Spinal cord (tissue), 10 donors: Measurements from ENCODE around the gene ABCB4. TPM values are rescaled to one million over a fixed set of nuclear protein-coding genes. Genes with fewer than 3 reads are reported as not detected.
"Not testable (repeated sequence)": the region's sequence is repeated elsewhere in the genome, so short reads cannot be mapped to it uniquely, and the experiment has no call there.

Experiments
- DNase-seq, 6 donors: peaks; one replicate each; pipeline versions ENCODE4 v3.0.0 to v3.0.0-alpha.2; 2013 to 2015; ENCODE audit warnings: low spot score in 6 of 6, low read depth in 4 of 6
- H3K27ac ChIP-seq: one replicate; pipeline ENCODE4 v1.5.1; 2013; ENCODE audit warnings: low read depth, low read length, control low read depth
- H3K27me3 ChIP-seq: one replicate; pipeline ENCODE4 v1.6.1; 2013; ENCODE audit warnings: low read length; ENCODE audit not compliant: control insufficient read depth, insufficient read depth
- H3K36me3 ChIP-seq: one replicate; pipeline ENCODE4 v1.6.1; 2013; ENCODE audit warnings: low read length; ENCODE audit not compliant: control insufficient read depth, insufficient read depth
- H3K4me1 ChIP-seq: one replicate; pipeline ENCODE4 v1.6.1; 2013; ENCODE audit warnings: low read length; ENCODE audit not compliant: control insufficient read depth, insufficient read depth
- H3K4me3 ChIP-seq: one replicate; pipeline ENCODE4 v1.5.1; 2013; ENCODE audit warnings: low read depth, low read length, control low read depth
- H3K9me3 ChIP-seq: one replicate; pipeline ENCODE4 v1.6.1; 2013; ENCODE audit warnings: low read length; ENCODE audit not compliant: control insufficient read depth, insufficient read depth
- WGBS: methylation state at CpG from one replicate; pipeline ENCODE4 v1.1.5; 2013; ENCODE audit warnings: missing lambda C conversion rate; ENCODE audit not compliant: insufficient coverage; 5-methylcytosine and 5-hydroxymethylcytosine counted together
- polyA plus RNA-seq, 2 donors: library from polyadenylated mRNA; unstranded; fragments of 120-200 nt; gene quantifications; one replicate each; pipeline ENCODE4 v1.2.1, GENCODE V29; 2013; ENCODE audit not compliant: insufficient read length in 2 of 2
- total RNA-seq, 2 donors: library from RNA; depleted of rRNA in 1 of 2; stranded (reverse); fragments of 120-200 nt in 1 of 2; fragments of >200 nt in 1 of 2; gene quantifications; one replicate each; pipeline versions ENCODE4 v1.2.3 to v1.2.4, GENCODE V29; 2013 to 2014
- donor health status: healthy.

The ABCB4 gene
- total and polyA plus RNA-seq, 4 donors, result 1.4 to 2.7 (median 1.9) TPM

GRCh38 chr7:87482115-87482514, 6.6 kb upstream of the ABCB4 start:
- WGBS, result no CpG with 5 or more reads among the region's 3 CpGs
- Histone ChIP-seq H3K36me3 (no peaks in the 10 kb centered on the region), H3K4me1 (no peaks in the 10 kb centered on the region), H3K4me3 (no peak overlapping the region), H3K27me3 (no peaks in the 10 kb centered on the region), H3K27ac (no peak overlapping the region), H3K9me3 (no peaks in the 10 kb centered on the region)
- no peak for DNase-seq

DNA sequence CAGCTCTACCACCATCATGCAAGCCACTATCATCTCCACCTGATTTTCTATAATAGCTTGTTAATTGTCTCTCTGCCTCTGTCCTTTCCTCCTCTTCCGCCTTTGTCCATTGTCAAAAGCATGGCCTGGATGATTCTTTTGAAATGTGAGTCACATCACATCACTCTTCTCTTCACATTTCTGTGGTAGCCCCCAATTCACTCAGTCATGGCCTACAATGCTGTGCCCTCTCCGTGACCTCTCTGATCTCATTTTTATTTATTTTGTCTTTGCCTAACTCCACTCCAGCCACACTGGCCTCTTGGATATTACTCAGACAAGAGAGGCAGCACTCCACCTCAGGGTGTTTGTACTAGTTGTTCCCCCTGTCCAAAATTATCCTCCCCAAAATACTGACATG, 4.9 kb upstream of the ABCB4 start:
- no peaks in the 10 kb centered on the region for H3K36me3 ChIP-seq
- DNase-seq, result no peak
- H3K27ac ChIP-seq, result no peak overlapping the region
- H3K4me1 ChIP-seq, result peaks cover 6% of the 10 kb centered on the region
- WGBS, result 86% methylated on average over 2 of the region's 2 CpGs
- no peaks in the 10 kb centered on the region for H3K27me3 ChIP-seq
- H3K4me3 ChIP-seq, result no peak overlapping the region
- no peaks in the 10 kb centered on the region for H3K9me3 ChIP-seq

GRCh38 chr7:87479951-87480350, 4.5 kb upstream of the ABCB4 start:
- H3K27me3 ChIP-seq, result peaks cover 4% of the 10 kb centered on the region
- no peak overlapping the region for H3K27ac ChIP-seq
- H3K36me3 ChIP-seq, result no peaks in the 10 kb centered on the region
- H3K9me3 ChIP-seq, result no peaks in the 10 kb centered on the region
- H3K4me3 ChIP-seq, result no peak overlapping the region
- H3K4me1 ChIP-seq, result peaks cover 9% of the 10 kb centered on the region
- DNase-seq, result no peak
- 92% methylated on average over 2 of the region's 2 CpGs for WGBS

- no peak overlapping the region for H3K27ac ChIP-seq
- no peaks in the 10 kb centered on the region for H3K9me3 ChIP-seq
- 54% methylated on average over 7 of the region's 8 CpGs for WGBS
- peak overlapping the region; percentile 32 for H3K4me3 ChIP-seq
- H3K27me3 ChIP-seq, result peaks cover 4% of the 10 kb centered on the region
- no peak for DNase-seq
- peaks cover 9% of the 10 kb centered on the region for H3K4me1 ChIP-seq
- H3K36me3 ChIP-seq, result no peaks in the 10 kb centered on the region
Observed at GRCh38 chr7:87476179-87476557, 688 bp upstream of the ABCB4 start.

GRCh38 chr7:87474533-87475358, 734 bp downstream of the ABCB4 start:
- Histone ChIP-seq H3K27ac (no peak overlapping the region), H3K27me3 (peaks cover 4% of the 10 kb centered on the region), H3K36me3 (no peaks in the 10 kb centered on the region), H3K4me1 (peaks cover 9% of the 10 kb centered on the region), H3K4me3 (peak overlapping the region; percentile 41), H3K9me3 (no peaks in the 10 kb centered on the region)
- WGBS, result 2% methylated on average over 5 of the region's 14 CpGs
- DNase-seq, result peak in 3 of 6 donors; percentile 4 to 62 (median 31)

DNA sequence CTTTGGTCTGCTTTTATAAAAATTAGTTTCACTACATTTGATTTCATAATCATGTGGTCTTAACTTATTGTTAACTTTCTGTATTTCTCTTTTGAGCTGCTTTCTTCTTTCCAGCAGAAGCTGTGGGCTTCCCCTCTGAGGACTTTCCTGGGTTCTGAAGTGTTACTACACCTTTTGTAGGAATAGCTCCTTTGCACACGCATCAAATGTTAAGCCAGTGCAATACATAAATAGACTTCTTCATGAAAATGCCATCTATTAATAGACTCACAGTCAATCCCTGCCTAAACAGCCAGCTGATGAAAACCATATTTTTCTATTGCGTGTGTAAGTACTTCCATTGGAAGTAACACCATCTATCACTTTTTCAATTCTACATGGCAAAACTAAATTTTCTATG, 1.5 kb downstream of the ABCB4 start:
- WGBS, result 86% methylated on average over 1 of the region's 2 CpGs

DNA sequence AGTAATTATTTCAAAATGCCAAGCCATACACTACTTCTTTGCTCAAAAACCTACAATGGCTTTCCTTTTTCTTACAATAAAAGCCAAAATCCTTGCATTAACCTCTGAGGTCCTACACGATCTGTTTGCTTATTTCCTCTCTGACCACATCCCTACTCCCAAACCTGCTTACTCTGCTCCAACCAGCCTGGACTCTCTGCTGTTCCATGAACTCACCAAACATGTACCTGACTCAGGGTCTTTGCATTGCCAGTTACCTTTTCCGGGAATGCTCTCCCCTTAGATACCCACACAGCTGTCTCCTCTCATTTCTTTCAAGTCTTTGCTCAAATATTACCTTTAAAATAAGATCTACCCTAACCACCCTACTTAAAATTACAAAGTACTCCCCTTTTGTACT, 2.3 kb downstream of the ABCB4 start:
- Histone ChIP-seq H3K4me3 (no peak overlapping the region), H3K4me1 (peaks cover 9% of the 10 kb centered on the region), H3K27ac (no peak overlapping the region), H3K36me3 (no peaks in the 10 kb centered on the region), H3K27me3 (peaks cover 4% of the 10 kb centered on the region), H3K9me3 (no peaks in the 10 kb centered on the region)
- DNase-seq, result no peak
- 87% methylated on average over 2 of the region's 2 CpGs for WGBS

More for the DNA sequence above, 1.5 kb downstream of the ABCB4 start:
- Histone ChIP-seq H3K27me3 (peaks cover 4% of the 10 kb centered on the region), H3K4me1 (peaks cover 9% of the 10 kb centered on the region), H3K4me3 (no peak overlapping the region), H3K27ac (no peak overlapping the region), H3K36me3 (no peaks in the 10 kb centered on the region), H3K9me3 (no peaks in the 10 kb centered on the region)
- no peak for DNase-seq

DNA sequence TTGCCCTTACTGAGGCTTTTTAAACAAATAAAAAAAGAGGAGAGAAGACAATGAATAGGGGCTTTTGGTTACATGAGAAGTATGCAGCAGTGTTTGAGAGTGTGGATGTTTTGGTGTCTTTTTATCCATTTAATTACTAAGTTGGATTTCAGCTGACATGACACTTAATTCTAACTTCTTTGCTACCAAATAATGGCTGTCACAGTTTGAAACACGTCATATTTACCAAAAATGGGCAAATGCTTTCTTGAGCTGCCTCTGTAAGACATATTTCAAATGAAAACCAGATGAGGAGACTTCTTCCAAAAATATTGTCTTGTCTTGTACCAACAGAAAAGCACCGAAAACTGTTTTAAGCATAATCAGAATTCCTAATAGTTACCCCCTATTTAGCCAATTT, 4.0 kb downstream of the ABCB4 start:
- H3K27me3 ChIP-seq, result peaks cover 4% of the 10 kb centered on the region
- no peak overlapping the region for H3K4me3 ChIP-seq
- peaks cover 9% of the 10 kb centered on the region for H3K4me1 ChIP-seq
- H3K36me3 ChIP-seq, result no peaks in the 10 kb centered on the region
- no peak overlapping the region for H3K27ac ChIP-seq
- DNase-seq, result no peak
- no peaks in the 10 kb centered on the region for H3K9me3 ChIP-seq
- WGBS, result 100% methylated on average over 1 of the region's 2 CpGs

DNA sequence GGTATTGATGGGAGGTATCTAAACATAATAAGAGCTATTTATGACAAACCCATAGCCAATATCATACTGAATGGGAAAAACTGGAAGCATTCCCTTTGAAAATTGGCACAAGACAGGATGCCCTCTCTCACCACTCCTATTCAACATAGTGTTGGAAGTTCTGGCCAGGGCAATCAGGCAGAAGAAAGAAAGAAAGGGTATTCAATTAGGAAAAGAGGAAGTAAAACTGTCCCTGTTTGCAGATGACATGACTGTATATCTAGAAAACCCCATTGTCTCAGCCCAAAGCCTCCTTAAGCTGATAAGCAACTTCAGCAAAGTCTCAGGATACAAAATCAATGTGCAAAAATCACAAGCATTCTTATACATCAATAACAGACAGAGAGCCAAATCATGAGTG, 6.3 kb downstream of the ABCB4 start:
- not testable (repeated sequence) for H3K27me3 ChIP-seq, H3K4me3 ChIP-seq

GRCh38 chr7:87465534-87465880, 10.0 kb downstream of the ABCB4 start:
- H3K27ac ChIP-seq, H3K4me1 ChIP-seq, H3K4me3 ChIP-seq, H3K9me3 ChIP-seq, DNase-seq, H3K36me3 ChIP-seq, H3K27me3 ChIP-seq: not testable (repeated sequence)
- 89% methylated on average over 3 of the region's 7 CpGs for WGBS

More for the DNA sequence above, 6.3 kb downstream of the ABCB4 start:
- not testable (repeated sequence) for H3K36me3 ChIP-seq, H3K27ac ChIP-seq, DNase-seq, H3K9me3 ChIP-seq, H3K4me1 ChIP-seq
